GM12872 (cell line): ENCODE results near the gene FHIT.

Source experiments
- TF ChIP-seq, protein P1 (sequence below): IDR thresholded peaks from 3 replicates; pipeline ENCODE4 v1.5.1; 2011; ENCODE audit warnings: low read depth, mild to moderate bottlenecking, low read length, moderate library complexity; ENCODE audit not compliant: insufficient read depth

FHIT gene

DNA sequence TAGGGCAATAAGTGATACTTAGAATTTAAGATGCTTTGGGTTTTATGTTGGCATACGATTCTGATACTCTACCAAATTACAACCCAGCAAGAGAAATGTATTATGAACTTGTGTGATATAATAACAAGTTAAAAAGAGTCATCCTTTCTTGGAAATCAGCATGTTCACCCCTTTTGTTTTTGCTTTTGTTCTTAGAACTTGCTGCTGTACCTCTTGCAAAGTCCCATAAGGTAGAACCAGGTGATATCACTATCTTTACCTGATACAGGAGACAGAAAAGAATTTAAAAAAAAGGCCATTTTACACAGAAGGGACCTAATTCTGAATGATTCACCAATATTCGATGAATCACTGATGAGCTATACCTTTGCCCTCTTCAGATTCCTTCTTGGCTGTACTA lies 810.4 kb downstream of the FHIT start:
- TF ChIP-seq, protein P1, sequence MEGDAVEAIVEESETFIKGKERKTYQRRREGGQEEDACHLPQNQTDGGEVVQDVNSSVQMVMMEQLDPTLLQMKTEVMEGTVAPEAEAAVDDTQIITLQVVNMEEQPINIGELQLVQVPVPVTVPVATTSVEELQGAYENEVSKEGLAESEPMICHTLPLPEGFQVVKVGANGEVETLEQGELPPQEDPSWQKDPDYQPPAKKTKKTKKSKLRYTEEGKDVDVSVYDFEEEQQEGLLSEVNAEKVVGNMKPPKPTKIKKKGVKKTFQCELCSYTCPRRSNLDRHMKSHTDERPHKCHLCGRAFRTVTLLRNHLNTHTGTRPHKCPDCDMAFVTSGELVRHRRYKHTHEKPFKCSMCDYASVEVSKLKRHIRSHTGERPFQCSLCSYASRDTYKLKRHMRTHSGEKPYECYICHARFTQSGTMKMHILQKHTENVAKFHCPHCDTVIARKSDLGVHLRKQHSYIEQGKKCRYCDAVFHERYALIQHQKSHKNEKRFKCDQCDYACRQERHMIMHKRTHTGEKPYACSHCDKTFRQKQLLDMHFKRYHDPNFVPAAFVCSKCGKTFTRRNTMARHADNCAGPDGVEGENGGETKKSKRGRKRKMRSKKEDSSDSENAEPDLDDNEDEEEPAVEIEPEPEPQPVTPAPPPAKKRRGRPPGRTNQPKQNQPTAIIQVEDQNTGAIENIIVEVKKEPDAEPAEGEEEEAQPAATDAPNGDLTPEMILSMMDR, result no peak

DNA sequence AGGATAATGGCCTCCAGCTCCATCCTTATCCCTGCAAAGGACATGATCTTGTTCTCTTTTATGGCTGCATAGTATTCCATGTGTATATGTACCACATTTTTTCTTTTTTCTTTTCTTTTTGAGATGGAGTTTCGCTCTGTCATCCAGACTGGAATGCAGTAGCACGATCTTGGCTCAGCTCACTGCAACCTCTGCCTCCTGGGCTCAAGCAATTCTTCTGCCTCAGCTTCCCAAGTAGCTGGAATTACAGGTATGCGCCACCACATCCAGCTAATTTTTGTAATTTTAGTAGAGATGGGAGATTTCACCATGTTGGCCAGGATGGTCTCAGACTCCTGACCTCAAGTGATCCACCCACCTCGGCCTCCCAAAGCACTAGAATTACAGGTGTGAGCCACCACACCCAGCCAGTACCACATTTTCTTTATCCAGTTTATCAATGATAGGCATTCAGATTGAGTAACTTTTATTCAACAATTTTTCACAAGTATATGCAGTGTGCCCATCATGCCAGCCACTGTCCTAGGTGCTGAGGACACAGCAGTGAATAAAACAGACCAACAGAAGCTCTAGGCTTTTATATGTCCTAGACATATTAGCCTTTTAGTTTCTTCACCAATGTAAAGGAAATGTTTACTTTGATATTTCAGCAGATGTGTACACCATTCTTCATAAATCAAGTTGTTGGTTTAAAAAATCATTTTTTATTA lies 815.2 kb downstream of the FHIT start:
- TF ChIP-seq, protein P1, result no peak

DNA sequence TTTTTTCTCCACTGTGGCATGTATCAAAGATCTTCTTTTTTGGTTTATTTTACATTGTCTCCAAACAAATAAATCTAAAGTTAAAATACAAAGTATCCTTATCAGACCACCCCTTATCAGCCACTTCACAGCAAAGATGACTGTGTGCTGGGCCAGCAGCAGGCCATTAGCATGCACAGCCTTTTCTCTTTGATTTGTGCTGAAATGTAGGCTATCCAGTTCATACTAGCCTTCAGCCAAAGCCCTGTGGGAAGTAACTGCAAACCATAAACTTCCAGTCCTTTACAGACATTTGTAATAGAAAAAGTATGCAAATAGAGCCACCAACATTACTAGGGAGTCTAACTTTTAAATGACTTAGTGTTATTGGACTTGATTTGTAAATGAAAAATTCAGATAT lies 816.3 kb downstream of the FHIT start:
- TF ChIP-seq, protein P1, result no peak

DNA sequence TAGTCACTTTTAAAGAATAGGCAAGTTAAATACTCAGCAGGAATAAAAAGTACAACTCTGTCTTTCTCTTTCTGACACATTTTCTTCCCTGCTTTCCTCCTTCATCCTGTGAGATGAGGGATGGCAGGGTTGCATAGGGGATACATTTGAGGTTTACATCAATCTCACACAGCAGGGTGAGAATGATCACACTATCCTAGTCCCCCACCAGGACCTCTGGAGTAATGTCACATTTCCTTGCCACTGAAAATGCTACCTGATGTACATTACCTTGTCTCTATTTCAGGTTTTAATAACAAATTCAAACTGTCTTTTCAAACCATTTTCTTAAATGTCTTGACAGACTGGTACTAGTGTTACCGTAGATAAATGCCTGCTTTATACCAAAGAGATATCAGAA lies 816.9 kb downstream of the FHIT start:
- TF ChIP-seq, protein P1, result no peak

DNA sequence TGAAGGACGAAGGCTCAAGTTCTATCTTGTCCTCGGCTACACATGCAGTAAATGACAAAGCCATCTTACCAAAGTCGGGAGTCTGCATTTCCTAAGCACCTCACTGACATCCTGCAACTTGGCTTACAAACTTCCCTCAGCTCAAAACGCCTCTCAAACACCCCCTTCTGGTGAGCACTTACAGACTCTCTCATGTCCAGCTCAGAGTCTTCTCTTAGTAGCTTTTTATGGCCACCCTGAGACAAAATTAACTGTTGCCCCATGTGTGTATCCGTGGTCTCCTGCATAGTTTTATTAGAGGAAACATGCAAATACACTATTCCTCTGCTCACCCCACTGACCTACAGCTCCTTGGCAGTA lies 819.7 kb downstream of the FHIT start:
- TF ChIP-seq, protein P1, result 0 out of 3 replicates have a peak, but pooled peaks have one; percentile 6

DNA sequence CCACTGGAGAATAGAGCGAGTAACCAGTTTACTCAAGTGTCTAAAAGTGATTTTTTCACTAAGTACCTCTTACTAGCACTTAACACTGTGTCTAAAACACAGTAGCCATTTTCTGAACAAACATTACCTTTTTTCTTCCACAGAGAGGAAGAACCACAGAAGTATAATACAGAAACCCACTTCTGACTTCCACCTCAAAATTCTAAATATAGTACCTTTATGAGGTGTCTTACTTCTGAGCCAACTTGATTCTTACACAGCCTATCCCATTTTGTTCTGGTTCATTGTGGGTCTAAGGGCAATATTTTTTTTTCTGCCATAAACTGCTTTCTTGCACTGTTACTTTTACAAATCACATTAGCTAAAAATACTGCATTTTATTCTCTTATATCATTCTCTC lies 821.0 kb downstream of the FHIT start:
- TF ChIP-seq, protein P1, result no peak

DNA sequence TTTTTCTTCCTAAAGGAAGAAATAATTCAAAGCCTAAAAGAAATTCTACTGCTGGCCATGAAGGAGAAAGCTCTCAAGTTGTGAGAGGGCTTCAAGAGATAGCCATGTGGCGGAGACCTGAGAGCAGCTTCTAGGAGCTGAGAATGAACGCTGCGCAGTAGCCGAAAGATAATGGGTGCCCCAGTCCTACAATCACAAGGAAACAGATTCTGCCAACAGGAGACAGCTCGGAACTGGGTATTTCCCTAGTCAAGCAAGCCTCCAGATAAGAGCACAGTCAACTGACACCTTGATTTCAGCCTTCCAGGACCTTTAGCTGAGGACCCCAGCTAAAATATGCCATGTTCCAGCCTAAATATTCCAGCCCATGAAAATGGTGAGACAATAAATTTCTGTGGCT lies 824.1 kb downstream of the FHIT start:
- TF ChIP-seq, protein P1, result no peak
